AG04450 (cell line): ENCODE data around the gene TFCP2. TPM values are rescaled to one million over a fixed set of nuclear protein-coding genes. Genes with fewer than 3 reads are reported as not detected.

Experiments used
- CTCF ChIA-PET: fragments of 300-600, 350-600 bp; formaldehyde crosslinking; extraction: SDS; loops from one replicate; lab custom pipeline; 2022; ENCODE audit warnings: antibody characterized with exemption, inconsistent platforms; lab: Charles Lee
- POLR2A ChIA-PET: fragments of 350-600 bp; formaldehyde crosslinking; extraction: SDS; loops from one replicate; lab custom pipeline; 2021; ENCODE audit warnings: antibody characterized with exemption, inconsistent platforms; lab: Yijun Ruan, JAX
- DNase-seq: peaks from one replicate; pipeline ENCODE4 v3.0.0-alpha.2; 2011; ENCODE audit warnings: low read depth, low spot score
- H3K27ac ChIP-seq: one replicate; pipeline ENCODE4 v1.5.1; 2012; ENCODE audit warnings: low read depth, low read length, control low read depth
- H3K27me3 ChIP-seq: one replicate; pipeline ENCODE4 v1.6.0; 2012; ENCODE audit warnings: low read length; ENCODE audit not compliant: control insufficient read depth, insufficient read depth
- H3K4me3 ChIP-seq: 2 replicates; pipeline ENCODE4 v1.5.1; 2011; ENCODE audit warnings: mild to moderate bottlenecking, low read depth, low read length, control low read depth
- H3K9me3 ChIP-seq: 2 replicates; pipeline ENCODE4 v1.5.1; 2012; ENCODE audit warnings: low read length; ENCODE audit not compliant: control insufficient read depth, insufficient read depth
- polyA plus RNA-seq: library from polyadenylated mRNA; depleted of rRNA; stranded (reverse); fragments of >200 nt; gene quantifications from 2 replicates; pipeline ENCODE4 v1.2.3, GENCODE V29; 2011
- TF ChIP-seq, protein P1 (sequence below): IDR thresholded peaks from 2 replicates; pipeline ENCODE4 v1.5.1; 2011; ENCODE audit warnings: low read depth, low read length, control low read depth, inconsistent platforms

The TFCP2 gene
- polyA plus RNA-seq, 1 experiment, result 24.9 TPM

- CTCF ChIA-PET, result interaction anchor here (0.5 kb wide), 1 partner anchor 900 kb away, joined by 3 read pairs; no protein-coding TSS in a partner anchor
- H3K4me3 ChIP-seq, result no peak overlapping the region
- TF ChIP-seq, protein P1, sequence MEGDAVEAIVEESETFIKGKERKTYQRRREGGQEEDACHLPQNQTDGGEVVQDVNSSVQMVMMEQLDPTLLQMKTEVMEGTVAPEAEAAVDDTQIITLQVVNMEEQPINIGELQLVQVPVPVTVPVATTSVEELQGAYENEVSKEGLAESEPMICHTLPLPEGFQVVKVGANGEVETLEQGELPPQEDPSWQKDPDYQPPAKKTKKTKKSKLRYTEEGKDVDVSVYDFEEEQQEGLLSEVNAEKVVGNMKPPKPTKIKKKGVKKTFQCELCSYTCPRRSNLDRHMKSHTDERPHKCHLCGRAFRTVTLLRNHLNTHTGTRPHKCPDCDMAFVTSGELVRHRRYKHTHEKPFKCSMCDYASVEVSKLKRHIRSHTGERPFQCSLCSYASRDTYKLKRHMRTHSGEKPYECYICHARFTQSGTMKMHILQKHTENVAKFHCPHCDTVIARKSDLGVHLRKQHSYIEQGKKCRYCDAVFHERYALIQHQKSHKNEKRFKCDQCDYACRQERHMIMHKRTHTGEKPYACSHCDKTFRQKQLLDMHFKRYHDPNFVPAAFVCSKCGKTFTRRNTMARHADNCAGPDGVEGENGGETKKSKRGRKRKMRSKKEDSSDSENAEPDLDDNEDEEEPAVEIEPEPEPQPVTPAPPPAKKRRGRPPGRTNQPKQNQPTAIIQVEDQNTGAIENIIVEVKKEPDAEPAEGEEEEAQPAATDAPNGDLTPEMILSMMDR, result no peak
- no peaks in the 10 kb centered on the region for H3K27me3 ChIP-seq
- POLR2A ChIA-PET, result interaction anchor here (1.0 kb wide), 1 partner anchor 26 kb away, joined by 5 read pairs; the partner anchor contains the start of gene POU6F1
- no peaks in the 10 kb centered on the region for H3K9me3 ChIP-seq
- H3K27ac ChIP-seq, result no peak overlapping the region
- no peak for DNase-seq
Observed at GRCh38 chr12:51191516-51192283, 18.8 kb upstream of the TFCP2 start.

GRCh38 chr12:51190820-51191219 lies 17.9 kb upstream of the TFCP2 start:
- no peaks in the 10 kb centered on the region for H3K27me3 ChIP-seq
- no peak overlapping the region for H3K27ac ChIP-seq
- ChIA-PET CTCF (no interaction called here), POLR2A (interaction anchor here (1.0 kb wide), 1 partner anchor 27 kb away, joined by 5 read pairs; the partner anchor contains the start of gene POU6F1)
- H3K9me3 ChIP-seq, result no peaks in the 10 kb centered on the region
- DNase-seq, result no peak
- TF ChIP-seq, protein P1, result no peak
- no peak overlapping the region for H3K4me3 ChIP-seq

- TF ChIP-seq, protein P1, result no peak
- no peaks in the 10 kb centered on the region for H3K27me3 ChIP-seq
- H3K4me3 ChIP-seq, result no peak overlapping the region
- DNase-seq, result no peak
- POLR2A ChIA-PET, result no interaction called here
- H3K9me3 ChIP-seq, result no peaks in the 10 kb centered on the region
- CTCF ChIA-PET, result no interaction called here
- H3K27ac ChIP-seq, result no peak overlapping the region
Observed at GRCh38 chr12:51189790-51190355, 16.9 kb upstream of the TFCP2 start.

DNA sequence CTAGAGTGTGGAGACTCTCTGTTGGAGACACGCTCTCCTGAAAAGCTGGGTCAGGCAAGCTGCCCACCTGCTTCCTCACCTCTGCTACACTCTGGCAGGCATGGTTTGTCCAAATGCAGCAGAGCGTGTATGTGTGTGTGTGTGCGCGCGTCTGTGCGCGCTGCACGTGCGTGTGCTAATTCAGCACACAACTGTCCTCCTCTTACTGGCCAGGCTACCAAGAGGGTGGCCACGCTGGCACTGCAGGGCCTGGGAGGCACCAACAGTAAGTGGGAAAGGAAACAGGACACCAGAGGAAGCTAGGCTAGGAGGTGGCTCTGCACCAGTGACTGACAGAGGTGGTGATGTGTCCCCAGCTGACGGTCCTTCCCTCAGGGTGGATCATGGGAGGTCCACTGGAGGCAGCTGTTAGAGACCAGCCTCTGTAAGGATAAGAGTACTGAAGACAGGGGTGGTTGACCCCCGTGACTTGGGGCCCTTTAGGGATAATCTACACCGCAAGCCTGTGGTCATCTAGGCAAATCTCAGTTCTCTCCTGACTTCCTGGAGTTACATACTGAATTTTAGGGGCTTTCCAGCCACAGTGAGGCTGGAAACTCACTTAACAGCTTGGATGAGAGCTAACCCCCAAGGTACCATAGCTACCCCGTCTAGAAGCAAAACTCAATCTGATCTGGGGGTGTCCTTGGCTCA lies 15.6 kb upstream of the TFCP2 start:
- H3K9me3 ChIP-seq, result no peaks in the 10 kb centered on the region
- TF ChIP-seq, protein P1, result no peak
- CTCF ChIA-PET, result no interaction called here
- POLR2A ChIA-PET, result interaction anchor here (0.5 to 0.6 kb wide), 2 partner anchors 13 to 105 kb away, joined by 3 read pairs; no protein-coding TSS in a partner anchor
- no peak overlapping the region for H3K27ac ChIP-seq
- DNase-seq, result no peak
- no peaks in the 10 kb centered on the region for H3K27me3 ChIP-seq
- H3K4me3 ChIP-seq, result no peak overlapping the region
